Right lobe of liver (tissue), 6 donors: ENCODE results near the gene GLIS1. TPM values are rescaled to one million over a fixed set of nuclear protein-coding genes. Genes with fewer than 3 reads are reported as not detected.

Experiments
- ATAC-seq, 4 donors: fragments of 200-7000 bp; cut with Tn5 transposase; one replicate each; pipeline ENCODE4 v1.9.1; 2020; ENCODE audit warnings: mild to moderate bottlenecking in 4 of 4, moderate library complexity in 4 of 4
- DNase-seq, 3 donors: peaks; one replicate each; pipeline ENCODE4 v3.0.0-alpha.2; 2020
- H3K27ac ChIP-seq, 3 donors: fragments of 200-600 bp; one replicate each; pipeline ENCODE4 v1.8.0; 2022
- H3K27me3 ChIP-seq, 2 donors: fragments of 200-600 bp; one replicate each; pipeline ENCODE4 v1.8.0; 2022
- H3K36me3 ChIP-seq, 4 donors: fragments of 200-600 bp; sonication (generic) in 1 of 4; one replicate each; pipeline versions ENCODE4 v1.5.1 to v1.8.0; 2017 to 2022; ENCODE audit warnings: control low read depth in 1 of 4
- H3K4me1 ChIP-seq, 4 donors: fragments of 200-600 bp; sonication (generic) in 1 of 4; one replicate each; pipeline versions ENCODE4 v1.5.1 to v1.8.0; 2017 to 2022; ENCODE audit warnings: control low read depth in 1 of 4
- H3K4me3 ChIP-seq, 3 donors: fragments of 200-600 bp; one replicate each; pipeline ENCODE4 v1.8.0; 2022
- H3K9me3 ChIP-seq, 4 donors: fragments of 200-600 bp; sonication (generic) in 1 of 4; one replicate each; pipeline versions ENCODE4 v1.5.1 to v1.8.0; 2017 to 2022; ENCODE audit warnings: control low read depth in 1 of 4
- CTCF ChIP-seq, 4 donors: fragments of 200-600 bp in 3 of 4; fragments of 450-650 bp in 1 of 4; IDR thresholded peaks; one replicate each; pipeline versions ENCODE4 v1.5.1 to v1.8.0; 2016 to 2022; ENCODE audit warnings: antibody characterized with exemption in 4 of 4, mild to moderate bottlenecking in 2 of 4
- POLR2A ChIP-seq: fragments of 450-650 bp; IDR thresholded peaks from one replicate; pipeline ENCODE4 v1.6.1; 2017; ENCODE audit warnings: antibody characterized with exemption, mild to moderate bottlenecking
- WGBS: methylation state at CpG from one replicate; pipeline ENCODE4 v1.1.6; 2018; ENCODE audit warnings: low coverage, low lambda C conversion rate; ENCODE audit not compliant: insufficient coverage; ENCODE audit errors: missing lambda C conversion rate; 5-methylcytosine and 5-hydroxymethylcytosine counted together
- intact Hi-C, 2 donors: fragments of 100-400 bp; cut with DNase I; formaldehyde crosslinking; loops; one replicate each; pipeline versions ENCODE4 v1.11.2 to v1.14.1; 2022
- total RNA-seq, 6 experiments: library from RNA; depleted of rRNA in 2 of 6; stranded (reverse); fragments of >200 nt in 2 of 6; fragmentation: NEBNext Ultra II Directional in 3 of 6; extraction: Animal tissue kit (Norgen Biotek cat#: 25700) in 3 of 6; gene quantifications; one replicate each; pipeline versions ENCODE4 v1.1.0 to v1.2.4, GENCODE V29; 2016 to 2023
- donor health status: DM: no; HTN: yes; CAD: no.
- donor health status: DM: no; HTN: no; CAD: no.
- donor health status: DM: no; HTN: no; CAD: no.
- donor health status: DM: no; HTN: yes; CAD: no.
- donor health status: DM: no; HTN: yes; CAD: no.

Gene GLIS1
- total RNA-seq, 6 experiments from 2014 or later: not detected

DNA sequence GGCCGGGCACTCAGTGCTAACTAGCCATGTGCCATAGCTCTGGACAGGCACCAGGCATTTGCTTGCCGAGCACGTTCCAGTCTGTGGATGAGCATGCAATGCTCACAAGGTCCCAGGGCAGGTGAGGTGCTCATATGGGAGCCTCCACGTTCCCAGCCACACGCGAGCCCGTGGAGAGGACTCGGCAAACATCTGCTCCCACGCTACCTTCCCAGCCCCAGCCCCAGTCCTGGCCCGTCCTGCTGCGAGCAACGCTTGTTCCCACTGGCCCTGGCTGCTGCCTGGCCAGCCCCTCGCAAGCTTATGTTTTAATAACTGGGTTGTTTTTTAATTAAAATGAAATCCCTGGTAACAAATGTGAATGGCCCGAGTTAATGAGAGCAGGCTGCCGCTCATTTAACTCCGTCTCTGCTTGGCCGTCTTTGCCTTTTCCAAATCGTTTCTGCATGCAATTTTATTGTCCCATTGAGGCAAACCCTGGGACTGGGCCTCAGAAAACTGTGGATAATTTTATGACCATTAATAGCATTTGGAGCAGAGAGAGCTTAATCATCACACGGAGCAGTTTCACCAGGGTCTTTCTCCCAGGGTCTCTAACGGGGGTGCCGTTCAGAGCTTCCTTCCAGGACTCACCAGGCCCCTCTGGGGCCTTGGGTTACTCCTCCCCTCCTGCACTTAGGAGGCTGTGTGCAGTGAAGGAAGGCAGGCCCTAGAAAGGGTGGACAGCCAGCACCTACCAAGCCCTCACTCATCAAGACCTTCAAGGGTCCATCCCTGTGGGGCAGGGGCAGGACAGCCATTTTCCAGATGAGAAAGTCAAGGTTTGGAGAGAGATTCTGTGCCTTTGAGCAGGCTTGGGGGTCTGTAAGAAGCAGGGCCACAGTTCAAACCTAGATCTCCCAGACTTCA is 136.8 kb downstream of the GLIS1 start:
- no peak for ATAC-seq
- DNase-seq: no peak
- Histone ChIP-seq H3K27ac (no peak overlapping the region), H3K27me3 (no peaks in the 10 kb centered on the region), H3K4me3 (no peak overlapping the region), H3K9me3 (no peaks in the 10 kb centered on the region), H3K36me3 (no peaks in the 10 kb centered on the region), H3K4me1 (no peaks in the 10 kb centered on the region)
- TF ChIP-seq POLR2A: no peak
- no peak for TF ChIP-seq CTCF (IDR thresholded peaks at IDR 0.05)
- 64% methylated on average over 7 of the region's 21 CpGs for WGBS
- intact Hi-C loops: no loop called here

- WGBS: 61% methylated on average over 5 of the region's 11 CpGs
- no peaks in the 10 kb centered on the region for H3K4me1 ChIP-seq
- H3K9me3 ChIP-seq: no peaks in the 10 kb centered on the region
- intact Hi-C loops: no loop called here
- TF ChIP-seq CTCF (IDR thresholded peaks at IDR 0.05) (no peak), POLR2A (no peak)
- H3K4me3 ChIP-seq: no peak overlapping the region
- no peaks in the 10 kb centered on the region for H3K27me3 ChIP-seq
- no peak overlapping the region for H3K27ac ChIP-seq
- H3K36me3 ChIP-seq: no peaks in the 10 kb centered on the region
- ATAC-seq: no peak
- no peak for DNase-seq
Measured at GRCh38 chr1:53601031-53601745, 137.8 kb downstream of the GLIS1 start.

DNA sequence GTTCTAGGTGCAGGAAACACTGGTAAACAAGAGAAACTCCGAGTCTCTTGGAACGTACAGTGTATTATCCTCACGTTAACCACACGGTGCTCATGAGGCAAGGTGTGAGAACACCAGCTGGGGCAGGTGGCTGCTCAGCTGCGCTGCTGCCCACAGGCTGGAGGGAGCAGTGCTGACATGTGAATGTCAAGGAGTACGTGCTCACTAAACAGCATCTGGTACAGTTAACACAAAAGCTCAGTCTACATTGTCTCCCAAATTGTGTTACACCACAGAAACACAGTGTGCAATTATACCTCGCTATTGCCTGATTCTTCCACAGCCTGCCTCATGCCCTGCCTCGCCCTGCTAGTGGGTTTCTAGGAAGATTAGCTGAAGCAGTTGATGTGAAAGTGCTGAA is 138.4 kb downstream of the GLIS1 start:
- intact Hi-C loops: no loop called here
- 21% methylated on average over 4 of the region's 8 CpGs for WGBS
- H3K4me1 ChIP-seq: no peaks in the 10 kb centered on the region
- no peaks in the 10 kb centered on the region for H3K9me3 ChIP-seq
- no peak overlapping the region for H3K27ac ChIP-seq
- ATAC-seq (peak in 3 of 4 donors; percentile 30 to 55 (median 37)), DNase-seq (no peak)
- no peaks in the 10 kb centered on the region for H3K36me3 ChIP-seq
- H3K27me3 ChIP-seq: no peaks in the 10 kb centered on the region
- TF ChIP-seq CTCF (IDR thresholded peaks at IDR 0.05): no peak
- no peak for TF ChIP-seq POLR2A
- H3K4me3 ChIP-seq: no peak overlapping the region

DNA sequence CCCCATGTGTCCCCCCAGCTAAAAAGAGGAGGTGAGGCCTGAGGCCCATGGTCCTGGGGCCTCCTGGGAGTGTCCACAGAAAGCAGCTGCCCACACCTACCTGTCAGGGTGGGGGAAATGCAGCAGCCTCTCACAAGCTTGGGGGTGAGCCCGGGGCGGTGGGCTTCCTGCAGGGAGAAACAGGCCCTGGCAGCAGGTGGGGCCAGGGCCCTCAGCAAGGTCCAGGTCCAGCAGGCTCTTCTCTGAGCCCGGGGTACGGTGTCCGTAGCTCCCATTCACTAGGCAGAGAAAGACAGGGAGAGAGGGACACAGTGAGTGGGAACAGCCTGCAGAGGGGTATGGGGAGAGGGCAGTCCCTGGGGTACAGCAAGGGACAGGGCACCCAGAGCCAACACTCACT is 139.0 kb downstream of the GLIS1 start:
- TF ChIP-seq CTCF (IDR thresholded peaks at IDR 0.05) (no peak), POLR2A (no peak)
- H3K9me3 ChIP-seq: no peaks in the 10 kb centered on the region
- no peak overlapping the region for H3K27ac ChIP-seq
- DNase-seq (no peak), ATAC-seq (no peak)
- WGBS: 40% methylated on average over 2 of the region's 5 CpGs
- intact Hi-C loops: no loop called here
- H3K4me3 ChIP-seq: no peak overlapping the region
- H3K4me1 ChIP-seq: no peaks in the 10 kb centered on the region
- H3K36me3 ChIP-seq: no peaks in the 10 kb centered on the region
- no peaks in the 10 kb centered on the region for H3K27me3 ChIP-seq
